GM23248 (cell line): ENCODE measurements around the gene LAMB2. TPM values are rescaled to one million over a fixed set of nuclear protein-coding genes. Genes with fewer than 3 reads are reported as not detected.

Experiments used
- DNase-seq: peaks from one replicate; pipeline ENCODE4 v3.0.0-alpha.2; 2015
- H2AFZ ChIP-seq: fragments of 200-600 bp; sonication (generic); 2 replicates; pipeline ENCODE4 v1.6.1; 2016; ENCODE audit warnings: antibody characterized with exemption
- H3F3A ChIP-seq: fragments of 200-600 bp; sonication (generic); 2 replicates; pipeline ENCODE4 v1.6.1; 2016; ENCODE audit warnings: mild to moderate bottlenecking, antibody characterized with exemption, mixed run types; ENCODE audit not compliant: insufficient read depth
- H3K27ac ChIP-seq: fragments of 200-600 bp; sonication (generic); 2 replicates; pipeline ENCODE4 v1.5.1; 2016; ENCODE audit warnings: mild to moderate bottlenecking
- H3K27me3 ChIP-seq: fragments of 200-600 bp; sonication (generic); replicated peaks from 2 replicates; pipeline ENCODE4 v1.6.1; 2016; ENCODE audit warnings: mild to moderate bottlenecking; ENCODE audit not compliant: insufficient read depth
- H3K36me3 ChIP-seq: fragments of 200-600 bp; sonication (generic); 2 replicates; pipeline ENCODE4 v1.6.1; 2016; ENCODE audit warnings: low read depth, mild to moderate bottlenecking
- H3K4me1 ChIP-seq: fragments of 200-600 bp; sonication (generic); 2 replicates; pipeline ENCODE4 v1.6.1; 2016; ENCODE audit warnings: mild to moderate bottlenecking; ENCODE audit not compliant: insufficient read depth
- H3K4me2 ChIP-seq: fragments of 200-600 bp; sonication (generic); one replicate; pipeline ENCODE4 v1.6.1; 2016; ENCODE audit warnings: mild to moderate bottlenecking; ENCODE audit not compliant: unreplicated experiment
- H3K4me3 ChIP-seq: fragments of 200-600 bp; sonication (generic); 2 replicates; pipeline ENCODE4 v1.5.1; 2016; ENCODE audit warnings: mild to moderate bottlenecking
- H3K79me2 ChIP-seq: fragments of 200-600 bp; sonication (generic); 2 replicates; pipeline ENCODE4 v1.6.1; 2016; ENCODE audit warnings: mild to moderate bottlenecking; ENCODE audit not compliant: insufficient read depth
- H3K9ac ChIP-seq: fragments of 200-600 bp; sonication (generic); 2 replicates; pipeline ENCODE4 v1.6.1; 2016; ENCODE audit warnings: mild to moderate bottlenecking
- H3K9me2 ChIP-seq: fragments of 200-600 bp; sonication (generic); 2 replicates; pipeline ENCODE4 v1.6.1; 2016; ENCODE audit warnings: mixed run types, mild to moderate bottlenecking, moderate library complexity; ENCODE audit not compliant: insufficient read depth
- H3K9me3 ChIP-seq: fragments of 200-600 bp; sonication (generic); one replicate; pipeline ENCODE4 v1.6.1; 2017; ENCODE audit warnings: low read depth
- H4K20me1 ChIP-seq: fragments of 200-600 bp; sonication (generic); 2 replicates; pipeline ENCODE4 v1.6.0; 2016; ENCODE audit not compliant: insufficient read depth
- EZH2 ChIP-seq: fragments of 200-600 bp; sonication (generic); IDR thresholded peaks from 2 replicates; pipeline ENCODE4 v1.6.1; 2018; ENCODE audit warnings: antibody characterized with exemption, mild to moderate bottlenecking; ENCODE audit not compliant: insufficient read depth, poor library complexity, severe bottlenecking
- EZH2phosphoT487 ChIP-seq: fragments of 200-600 bp; sonication (generic); IDR thresholded peaks from 2 replicates; pipeline ENCODE4 v1.6.1; 2018; ENCODE audit warnings: antibody characterized with exemption, moderate library complexity, mild to moderate bottlenecking, low read depth; ENCODE audit not compliant: insufficient read depth
- WGBS, 2 experiments: methylation state at CpG; one replicate each; pipeline ENCODE4 v1.1.6; 2015 to 2017; ENCODE audit warnings: low lambda C conversion rate in 2 of 2, low coverage in 1 of 2; ENCODE audit errors: missing lambda C conversion rate in 2 of 2; 5-methylcytosine and 5-hydroxymethylcytosine counted together
- in situ Hi-C: fragments of 300-500 bp; cut with MboI; formaldehyde crosslinking; loops from 2 replicates; pipeline ENCODE4 v1.15.0; 2020
- microRNA-seq: library from miRNA; unstranded; fragments of <30 nt; microRNA quantifications from one replicate; pipeline ENCODE4, GENCODE V29; 2016; ENCODE audit warnings: borderline number of aligned reads
- polyA plus RNA-seq: library from polyadenylated mRNA; unstranded; fragments of >200 nt; fragmentation: Nextera tagmentation; extraction: Ambion mirVana; gene quantifications from 2 replicates; pipeline ENCODE4 v1.2.1, GENCODE V29; 2016
- small RNA-seq: library from RNA; depleted of rRNA; stranded (forward); fragments of <200 nt; gene quantifications from one replicate; pipeline ENCODE3, GENCODE V24; 2014; ENCODE audit warnings: low read depth, low replicate concordance
- total RNA-seq: library from RNA; depleted of rRNA; stranded (reverse); fragments of >200 nt; shearing (Covaris generic); gene quantifications from 2 replicates; pipeline ENCODE4 v1.2.3, GENCODE V29; 2014; rRNA removed

Gene LAMB2
- total and polyA plus RNA-seq, 2 experiments from 2014 or later: 539 to 894 TPM

GRCh38 chr3:49079270-49079669 lies 53.6 kb downstream of the LAMB2 start:
- no peak for TF ChIP-seq EZH2phosphoT487
- TF ChIP-seq EZH2: no peak
- peaks cover 100% of the 10 kb centered on the region for H3K79me2 ChIP-seq
- H4K20me1 ChIP-seq: no peaks in the 10 kb centered on the region
- H3K9ac ChIP-seq: no peak overlapping the region
- no peak overlapping the region for H3K4me3 ChIP-seq
- no peak for DNase-seq
- in situ Hi-C loops: no loop called here
- no peak overlapping the region for H3K27ac ChIP-seq
- 97 to 98% methylated on average over 2 of the region's 2 CpGs for WGBS, 2 experiments
- no peaks in the 10 kb centered on the region for H3K9me2 ChIP-seq
- H3K9me3 ChIP-seq: no peaks in the 10 kb centered on the region
- H3K27me3 ChIP-seq: no peaks in the 10 kb centered on the region
- peaks cover 25% of the 10 kb centered on the region for H3K36me3 ChIP-seq
- no peaks in the 10 kb centered on the region for H3F3A ChIP-seq
- H2AFZ ChIP-seq: no peak overlapping the region
- no peaks in the 10 kb centered on the region for H3K4me1 ChIP-seq
- H3K4me2 ChIP-seq: no peak overlapping the region

GRCh38 chr3:49076646-49077045 lies 56.2 kb downstream of the LAMB2 start:
- 79 to 91% methylated on average over 4 of the region's 4 CpGs for WGBS, 2 experiments
- peaks cover 100% of the 10 kb centered on the region for H3K79me2 ChIP-seq

DNA sequence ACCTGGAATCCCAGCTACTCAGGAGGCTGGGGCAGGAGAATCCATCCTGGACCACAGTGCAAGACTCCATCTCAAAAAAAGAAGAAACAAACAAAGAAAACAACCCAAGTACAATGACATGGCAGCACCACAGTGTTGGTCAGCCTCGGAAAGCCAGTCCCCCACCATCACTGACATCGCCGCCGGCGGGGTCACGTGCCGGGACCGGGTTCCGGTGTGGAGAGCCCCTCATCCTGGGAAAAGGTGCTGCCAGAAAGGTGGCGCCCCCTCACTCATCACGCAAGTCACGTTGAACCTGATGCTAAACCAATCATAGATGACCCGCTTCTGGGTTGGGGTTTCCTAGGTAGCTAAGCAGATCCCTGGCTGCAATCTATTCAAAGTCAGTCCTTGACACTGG lies 56.7 kb downstream of the LAMB2 start:
- H3K27me3 ChIP-seq: no peaks in the 10 kb centered on the region
- H2AFZ ChIP-seq: no peak overlapping the region
- H3K9me3 ChIP-seq: no peaks in the 10 kb centered on the region
- peaks cover 52% of the 10 kb centered on the region for H3K36me3 ChIP-seq
- peaks cover 100% of the 10 kb centered on the region for H3K79me2 ChIP-seq
- no peak overlapping the region for H3K27ac ChIP-seq
- no peaks in the 10 kb centered on the region for H3K4me1 ChIP-seq
- no peak overlapping the region for H3K4me2 ChIP-seq
- H3K9ac ChIP-seq: no peak overlapping the region
- DNase-seq: no peak
- no peaks in the 10 kb centered on the region for H3F3A ChIP-seq
- no peaks in the 10 kb centered on the region for H4K20me1 ChIP-seq
- no peak overlapping the region for H3K4me3 ChIP-seq
- no peaks in the 10 kb centered on the region for H3K9me2 ChIP-seq
- 96 to 98% methylated on average over 12 to 13 of the region's 13 CpGs for WGBS, 2 experiments
- no peak for TF ChIP-seq EZH2
- no peak for TF ChIP-seq EZH2phosphoT487
- in situ Hi-C loops: no loop called here

More at GRCh38 chr3:49076646-49077045, 56.2 kb downstream of the LAMB2 start:
- H3K9me3 ChIP-seq: no peaks in the 10 kb centered on the region
- no peaks in the 10 kb centered on the region for H3K9me2 ChIP-seq
- no peak overlapping the region for H3K4me2 ChIP-seq
- H3K27ac ChIP-seq: no peak overlapping the region
- H3K9ac ChIP-seq: no peak overlapping the region
- DNase-seq: no peak
- in situ Hi-C loops: no loop called here
- H2AFZ ChIP-seq: no peak overlapping the region
- TF ChIP-seq EZH2phosphoT487: no peak
- TF ChIP-seq EZH2: no peak
- H3K4me3 ChIP-seq: no peak overlapping the region
- no peaks in the 10 kb centered on the region for H3K4me1 ChIP-seq
- peaks cover 48% of the 10 kb centered on the region for H3K36me3 ChIP-seq
- H4K20me1 ChIP-seq: no peaks in the 10 kb centered on the region
- H3F3A ChIP-seq: no peaks in the 10 kb centered on the region
- no peaks in the 10 kb centered on the region for H3K27me3 ChIP-seq

Small RNA genes lying within 50 kb of the gene (microRNA-seq; reads per million reads assigned to microRNA genes)
- not detected for gene MIR6890

Small RNA genes lying within 50 kb of the gene (small RNA-seq; reads per million reads assigned to genes)
- gene RN7SL182P: not detected

Other genes with a start within 250 kb of the LAMB2 start
- gene SLC25A20, start 234.2 kb downstream of the LAMB2 start, total RNA-seq: 22.0 and 26.2 TPM in 2 replicates
- gene SLC25A20, start 234.2 kb downstream of the LAMB2 start, polyA plus RNA-seq: 20.3 and 21.0 TPM in 2 replicates
- gene ARIH2, start 214.2 kb downstream of the LAMB2 start, total RNA-seq: 80.8 and 102 TPM in 2 replicates
- gene ARIH2, start 214.2 kb downstream of the LAMB2 start, polyA plus RNA-seq: 48.4 and 59.7 TPM in 2 replicates
- gene P4HTM, start 142.8 kb downstream of the LAMB2 start, total RNA-seq: 38.3 and 53.6 TPM in 2 replicates
- 29.7 and 30.4 TPM in 2 replicates for gene P4HTM, start 142.8 kb downstream of the LAMB2 start, polyA plus RNA-seq
- gene WDR6, start 125.7 kb downstream of the LAMB2 start, total RNA-seq: 56.1 and 60.8 TPM in 2 replicates
- gene WDR6, start 125.7 kb downstream of the LAMB2 start, polyA plus RNA-seq: 50.3 and 51.3 TPM in 2 replicates
- 65.3 and 88.9 TPM in 2 replicates for gene DALRD3, start 114.5 kb downstream of the LAMB2 start, total RNA-seq
- 40.2 and 43.3 TPM in 2 replicates for gene DALRD3, start 114.5 kb downstream of the LAMB2 start, polyA plus RNA-seq
- gene NDUFAF3, start 110.9 kb downstream of the LAMB2 start, total RNA-seq: 129 and 132 TPM in 2 replicates
- 211 and 218 TPM in 2 replicates for gene NDUFAF3, start 110.9 kb downstream of the LAMB2 start, polyA plus RNA-seq
- gene IMPDH2, start 103.7 kb downstream of the LAMB2 start, total RNA-seq: 192 and 210 TPM in 2 replicates
- 121 and 128 TPM in 2 replicates for gene IMPDH2, start 103.7 kb downstream of the LAMB2 start, polyA plus RNA-seq
- gene QRICH1, start 39.0 kb downstream of the LAMB2 start, total RNA-seq: 75.6 and 107 TPM in 2 replicates
- 29.0 and 29.3 TPM in 2 replicates for gene QRICH1, start 39.0 kb downstream of the LAMB2 start, polyA plus RNA-seq
- 201 and 240 TPM in 2 replicates for gene QARS1, start 28.3 kb downstream of the LAMB2 start, total RNA-seq
- gene QARS1, start 28.3 kb downstream of the LAMB2 start, polyA plus RNA-seq: 87.0 and 94.8 TPM in 2 replicates
- gene USP19, start 12.2 kb downstream of the LAMB2 start, total RNA-seq: 31.6 and 46.4 TPM in 2 replicates
- 16.3 and 17.0 TPM in 2 replicates for gene USP19, start 12.2 kb downstream of the LAMB2 start, polyA plus RNA-seq
- 35.4 and 39.7 TPM in 2 replicates for gene CCDC71, start 33.3 kb upstream of the LAMB2 start, total RNA-seq
- gene CCDC71, start 33.3 kb upstream of the LAMB2 start, polyA plus RNA-seq: 1.5 and 1.7 TPM in 2 replicates
- 19.5 and 22.5 TPM in 2 replicates for gene KLHDC8B, start 38.5 kb upstream of the LAMB2 start, total RNA-seq
- 13.5 and 15.4 TPM in 2 replicates for gene KLHDC8B, start 38.5 kb upstream of the LAMB2 start, polyA plus RNA-seq
- gene C3orf62, start 144.2 kb upstream of the LAMB2 start, total RNA-seq: 0.25 and 2.9 TPM in 2 replicates
- 1.5 and 1.6 TPM in 2 replicates for gene C3orf62, start 144.2 kb upstream of the LAMB2 start, polyA plus RNA-seq
- 11.2 and 17.6 TPM in 2 replicates for gene USP4, start 207.0 kb upstream of the LAMB2 start, total RNA-seq
- 47.6 and 50.9 TPM in 2 replicates for gene USP4, start 207.0 kb upstream of the LAMB2 start, polyA plus RNA-seq
- gene GPX1, start 225.3 kb upstream of the LAMB2 start, total RNA-seq: 201 and 229 TPM in 2 replicates
- 446 and 454 TPM in 2 replicates for gene GPX1, start 225.3 kb upstream of the LAMB2 start, polyA plus RNA-seq